ENCODE results near the gene TTBK1.

TTBK1 gene

GRCh38 chr6:43242908-43243663 is at the start of gene TTBK1:
TTBK1 (plus strand) TSS chr6:43243481; CDS start chr6:43246661, 3,180 bp downstream.
- peak; percentile 61 for DNase-seq (ENCODE audit: low spot score)

GRCh38 chr6:43193929-43194328 is 49.4 kb upstream of the TTBK1 start:
- DNase-seq (ENCODE audit: low spot score) = no peak

GRCh38 chr6:43196337-43196736 is 46.9 kb upstream of the TTBK1 start:
- no peak for DNase-seq (ENCODE audit: low spot score)

- DNase-seq (ENCODE audit: low spot score) = no peak
Observed at GRCh38 chr6:43199912-43200311, 43.4 kb upstream of the TTBK1 start.

- DNase-seq (ENCODE audit: low spot score) = no peak
Observed at GRCh38 chr6:43200541-43200940, 42.7 kb upstream of the TTBK1 start.

- no peak for DNase-seq (ENCODE audit: low spot score)
Observed at GRCh38 chr6:43202451-43202850, 40.8 kb upstream of the TTBK1 start.

- DNase-seq (ENCODE audit: low spot score) = no peak
Observed at GRCh38 chr6:43203029-43203717, 40.1 kb upstream of the TTBK1 start.

- no peak for DNase-seq (ENCODE audit: low spot score)
Observed at GRCh38 chr6:43203718-43204095, 39.6 kb upstream of the TTBK1 start.

- no peak for DNase-seq (ENCODE audit: low spot score)
Observed at GRCh38 chr6:43204271-43205105, 38.8 kb upstream of the TTBK1 start.

- DNase-seq (ENCODE audit: low spot score) = no peak
Observed at GRCh38 chr6:43205849-43206248, 37.4 kb upstream of the TTBK1 start.

- DNase-seq (ENCODE audit: low spot score) = no peak
Observed at GRCh38 chr6:43207286-43207685, 36.0 kb upstream of the TTBK1 start.

GRCh38 chr6:43211955-43212354 is 31.3 kb upstream of the TTBK1 start:
- DNase-seq (ENCODE audit: low spot score) = no peak

- no peak for DNase-seq (ENCODE audit: low spot score)
Observed at GRCh38 chr6:43213431-43213830, 29.9 kb upstream of the TTBK1 start.

- DNase-seq (ENCODE audit: low spot score) = no peak
Observed at GRCh38 chr6:43215066-43215465, 28.2 kb upstream of the TTBK1 start.

- DNase-seq (ENCODE audit: low spot score) = no peak
Observed at GRCh38 chr6:43216200-43216599, 27.1 kb upstream of the TTBK1 start.

GRCh38 chr6:43217351-43217750 is 25.9 kb upstream of the TTBK1 start:
- DNase-seq (ENCODE audit: low spot score) = no peak

- DNase-seq (ENCODE audit: low spot score) = no peak
Observed at GRCh38 chr6:43219119-43219518, 24.2 kb upstream of the TTBK1 start.

- no peak for DNase-seq (ENCODE audit: low spot score)
Observed at GRCh38 chr6:43219814-43220213, 23.5 kb upstream of the TTBK1 start.

- no peak for DNase-seq (ENCODE audit: low spot score)
Observed at GRCh38 chr6:43220439-43220951, 22.8 kb upstream of the TTBK1 start.

GRCh38 chr6:43221046-43221972 is 22.0 kb upstream of the TTBK1 start:
- DNase-seq (ENCODE audit: low spot score) = no peak

- DNase-seq (ENCODE audit: low spot score) = no peak
Observed at GRCh38 chr6:43222418-43223059, 20.7 kb upstream of the TTBK1 start.

Measured in putamen (tissue), 1 donor.